ENCODE results near the gene CNKSR3. TPM values are rescaled to one million over a fixed set of nuclear protein-coding genes. Genes with fewer than 3 reads are reported as not detected.

The CNKSR3 gene
- total RNA-seq, 2 experiments from 2014 or later: not detected

DNA sequence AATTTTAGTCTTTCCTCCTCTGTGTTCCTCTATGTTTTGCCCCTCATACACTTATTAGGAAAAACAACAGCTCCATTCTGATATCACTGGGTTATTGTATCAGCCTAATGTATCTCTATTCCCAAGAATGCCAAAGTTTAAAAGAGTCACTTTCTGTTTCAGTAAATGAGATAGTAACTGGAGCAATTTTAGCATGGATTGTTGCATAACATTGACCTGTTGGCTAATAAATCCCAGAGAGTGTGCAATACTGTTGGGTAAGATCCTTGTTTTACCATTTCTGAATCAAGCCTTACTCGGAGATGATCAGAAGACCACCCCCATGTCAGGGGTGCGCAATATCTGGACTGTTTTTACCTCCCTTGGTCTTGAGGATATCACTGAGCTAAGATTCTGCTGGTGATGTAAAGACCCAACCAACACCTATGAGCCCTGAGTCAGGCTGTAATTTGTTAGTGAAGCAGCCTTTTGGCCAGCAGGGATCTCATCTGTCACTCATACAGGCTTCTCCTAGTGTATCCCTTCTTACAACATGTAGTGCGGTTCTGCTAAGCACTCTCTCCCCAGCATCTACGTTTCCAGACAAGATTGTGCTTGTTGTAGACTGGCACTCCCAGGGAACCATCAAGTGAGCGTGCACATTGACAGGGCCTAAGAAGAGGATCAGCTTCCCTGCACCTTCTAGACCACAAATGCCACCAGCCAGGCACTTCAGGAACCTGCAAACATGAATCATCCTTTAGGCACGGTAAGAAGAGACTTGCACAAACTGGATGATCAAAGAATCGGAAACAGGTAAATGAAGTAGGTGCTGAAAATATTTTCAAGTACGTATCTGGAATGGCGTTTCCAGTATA is 142.4 kb downstream of the CNKSR3 start:
- ChIA-PET CTCF (interaction anchor here (4.2 kb wide), 1 partner anchor 214 kb away, joined by 16 read pairs; no protein-coding TSS in a partner anchor), POLR2A (no interaction called here)
- Mint-ChIP-seq H3K4me1 (no peaks in the 10 kb centered on the region), H3K36me3 (ENCODE audit: low read depth) (no peaks in the 10 kb centered on the region), H3K27me3 (peaks cover 9% of the 10 kb centered on the region), H3K4me3 (no peak overlapping the region), H3K9me3 (no peaks in the 10 kb centered on the region), H3K27ac (no peak overlapping the region)
- DNase-seq: no peak

DNA sequence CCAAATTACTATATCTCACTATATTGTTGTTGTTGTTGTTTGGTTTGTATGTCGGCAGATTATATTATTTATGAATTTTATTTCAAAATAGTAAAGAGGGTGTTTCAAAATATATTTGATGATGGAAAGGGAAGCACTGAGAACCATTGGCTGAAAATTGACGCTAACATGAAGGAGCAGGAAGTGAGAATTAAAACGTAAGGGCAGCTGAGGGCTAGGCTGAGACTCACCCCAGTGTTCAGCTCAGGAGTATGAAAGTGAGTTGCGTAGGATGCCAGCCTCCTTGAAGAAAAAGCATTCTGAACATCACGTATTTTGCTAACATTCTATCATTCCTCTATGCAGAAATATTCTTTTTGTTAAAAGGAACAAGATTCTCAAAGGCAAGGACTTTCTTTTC is 143.1 kb downstream of the CNKSR3 start:
- Mint-ChIP-seq H3K4me1 (no peaks in the 10 kb centered on the region), H3K27me3 (peaks cover 10% of the 10 kb centered on the region), H3K27ac (no peak overlapping the region), H3K9me3 (no peaks in the 10 kb centered on the region), H3K36me3 (ENCODE audit: low read depth) (no peaks in the 10 kb centered on the region), H3K4me3 (no peak overlapping the region)
- CTCF ChIA-PET: no interaction called here
- no peak for DNase-seq
- POLR2A ChIA-PET: no interaction called here

DNA sequence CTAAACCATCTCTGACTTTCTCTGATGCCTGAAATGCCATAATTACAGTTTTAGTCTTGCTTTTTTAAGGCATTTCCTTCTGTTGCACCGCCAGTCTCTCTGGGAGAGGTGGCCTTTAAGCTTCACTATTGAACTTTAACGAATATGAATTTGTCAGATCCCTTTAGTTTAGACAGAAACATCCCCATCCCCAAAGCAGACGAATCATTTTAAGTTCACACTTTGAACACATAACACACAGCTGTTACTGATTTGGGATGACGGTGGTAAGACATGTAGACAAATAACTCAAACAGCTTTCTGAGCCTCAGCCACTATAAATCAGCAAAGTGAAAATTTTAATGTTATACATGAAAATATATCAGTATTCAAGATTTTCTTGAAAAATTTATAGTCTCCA is 146.7 kb downstream of the CNKSR3 start:
- no peaks in the 10 kb centered on the region for H3K36me3 Mint-ChIP-seq (ENCODE audit: low read depth)
- no peak overlapping the region for H3K27ac Mint-ChIP-seq
- no peaks in the 10 kb centered on the region for H3K4me1 Mint-ChIP-seq
- no peak overlapping the region for H3K4me3 Mint-ChIP-seq
- POLR2A ChIA-PET: no interaction called here
- CTCF ChIA-PET: no interaction called here
- no peaks in the 10 kb centered on the region for H3K9me3 Mint-ChIP-seq
- H3K27me3 Mint-ChIP-seq: peaks cover 18% of the 10 kb centered on the region
- no peak for DNase-seq

DNA sequence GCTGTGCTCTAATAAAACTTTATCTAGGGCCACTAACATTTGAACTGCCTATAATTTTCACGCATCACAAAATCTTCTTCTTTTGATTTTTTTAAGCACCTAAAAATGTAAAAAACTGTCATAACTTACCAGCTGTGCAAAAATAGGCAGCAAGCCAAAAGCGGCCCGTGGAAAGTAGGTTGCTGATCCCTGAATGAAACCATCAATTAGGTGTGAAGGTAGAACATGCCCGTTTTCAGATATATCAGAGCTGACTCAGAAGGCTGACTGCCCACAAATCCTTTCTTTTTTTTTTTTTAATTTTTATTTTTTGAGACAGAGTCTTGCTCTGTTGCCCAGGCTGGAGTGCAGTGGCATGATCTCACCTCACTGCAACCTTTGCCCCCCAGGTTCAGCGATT is 149.0 kb downstream of the CNKSR3 start:
- CTCF ChIA-PET: no interaction called here
- Mint-ChIP-seq H3K9me3 (no peaks in the 10 kb centered on the region), H3K27me3 (peaks cover 27% of the 10 kb centered on the region), H3K36me3 (ENCODE audit: low read depth) (no peaks in the 10 kb centered on the region), H3K4me3 (no peak overlapping the region), H3K27ac (no peak overlapping the region), H3K4me1 (no peaks in the 10 kb centered on the region)
- DNase-seq: no peak
- POLR2A ChIA-PET: no interaction called here

DNA sequence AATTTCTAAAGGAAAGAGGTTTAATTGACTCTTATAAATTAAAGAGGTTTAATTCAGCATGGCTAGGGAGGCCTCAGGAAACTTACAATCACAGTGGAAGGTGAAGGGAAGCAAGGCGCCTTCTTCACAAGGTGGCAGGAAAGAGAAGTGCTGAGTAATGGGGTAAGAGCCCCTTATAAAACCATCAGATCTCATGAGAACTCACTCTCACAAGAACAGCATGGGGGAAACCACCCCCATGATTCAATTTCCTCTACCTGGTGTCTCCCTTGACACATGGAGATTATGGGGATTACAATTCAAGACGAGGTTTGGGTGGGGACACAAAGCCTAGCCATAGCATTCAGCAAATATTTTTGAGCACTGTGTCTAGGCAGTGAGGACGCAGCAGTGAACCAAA is 150.0 kb downstream of the CNKSR3 start:
- POLR2A ChIA-PET: no interaction called here
- Mint-ChIP-seq H3K4me1 (peaks cover 1% of the 10 kb centered on the region), H3K27ac (no peak overlapping the region), H3K4me3 (no peak overlapping the region), H3K27me3 (peaks cover 28% of the 10 kb centered on the region), H3K9me3 (no peaks in the 10 kb centered on the region), H3K36me3 (ENCODE audit: low read depth) (no peaks in the 10 kb centered on the region)
- CTCF ChIA-PET: no interaction called here
- DNase-seq: no peak

DNA sequence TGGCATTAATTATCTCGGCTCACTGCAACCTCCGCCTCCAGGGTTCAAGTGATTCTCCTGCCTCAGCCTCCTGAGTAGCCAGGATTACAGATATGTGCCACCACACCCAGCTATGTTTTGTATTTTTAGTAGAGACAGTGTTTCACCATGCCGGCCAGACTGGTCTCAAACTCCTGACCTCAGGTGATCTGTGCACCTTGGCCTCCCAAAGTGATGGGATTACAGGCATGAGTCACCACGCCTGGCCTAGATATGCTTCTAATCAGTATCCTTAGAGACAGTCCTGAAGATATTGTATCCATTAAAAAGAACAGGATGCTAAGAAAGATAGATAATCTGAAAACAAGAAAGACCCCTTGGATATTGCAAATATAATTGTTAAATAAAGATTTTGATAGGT is 150.8 kb downstream of the CNKSR3 start:
- Mint-ChIP-seq H3K36me3 (ENCODE audit: low read depth) (no peaks in the 10 kb centered on the region), H3K9me3 (no peaks in the 10 kb centered on the region), H3K4me1 (peaks cover 7% of the 10 kb centered on the region), H3K27ac (no peak overlapping the region), H3K27me3 (peaks cover 33% of the 10 kb centered on the region), H3K4me3 (no peak overlapping the region)
- no peak for DNase-seq
- ChIA-PET CTCF (no interaction called here), POLR2A (no interaction called here)

DNA sequence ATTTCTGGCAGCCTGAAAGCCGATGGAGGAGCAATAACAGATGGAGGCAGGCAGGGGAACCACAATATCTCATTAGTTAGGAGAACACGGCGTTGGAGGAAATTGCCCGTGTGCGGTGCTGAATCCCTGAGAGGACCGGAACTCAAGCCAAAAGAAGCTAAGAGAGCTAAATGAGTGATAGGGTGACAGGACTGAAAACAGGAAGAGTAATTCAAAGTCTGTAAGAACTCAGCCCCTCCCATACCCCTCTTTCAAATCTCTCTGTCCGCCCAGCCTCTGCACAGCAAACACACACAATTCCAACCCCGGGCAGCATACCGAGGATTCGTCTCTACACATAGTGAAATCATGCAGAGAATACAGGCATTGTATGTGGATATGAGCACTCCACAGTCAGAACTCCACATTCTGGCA is 151.3 kb downstream of the CNKSR3 start:
- H3K4me1 Mint-ChIP-seq: peaks cover 12% of the 10 kb centered on the region
- H3K27ac Mint-ChIP-seq: no peak overlapping the region
- POLR2A ChIA-PET: no interaction called here
- CTCF ChIA-PET: no interaction called here
- no peak overlapping the region for H3K4me3 Mint-ChIP-seq
- no peaks in the 10 kb centered on the region for H3K36me3 Mint-ChIP-seq (ENCODE audit: low read depth)
- H3K27me3 Mint-ChIP-seq: peaks cover 38% of the 10 kb centered on the region
- peaks cover under 1% of the 10 kb centered on the region for H3K9me3 Mint-ChIP-seq
- no peak for DNase-seq

DNA sequence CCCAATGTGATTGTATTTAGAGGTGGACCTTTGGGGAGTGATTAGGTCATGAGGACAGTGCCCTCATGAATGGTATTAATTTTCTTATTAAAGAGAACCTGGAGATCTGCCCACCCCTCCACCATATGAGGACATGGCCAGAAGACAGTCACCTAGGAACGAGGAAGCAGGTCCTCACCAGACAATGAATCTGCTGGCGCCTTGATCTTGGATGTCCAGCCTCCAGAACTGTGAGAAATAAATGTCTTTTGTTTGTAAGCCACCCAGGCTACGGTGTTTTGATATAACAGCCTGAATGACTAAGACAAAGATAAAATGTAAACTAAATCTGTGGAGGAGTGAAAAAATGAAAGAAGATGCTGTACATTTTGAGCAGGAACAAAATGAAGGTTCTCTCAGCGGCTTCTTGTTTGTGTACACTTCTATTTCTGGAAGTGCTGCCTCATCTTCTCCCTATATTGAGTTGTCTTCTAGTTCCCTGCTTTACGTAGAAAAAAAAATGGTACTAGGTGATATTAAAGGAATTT is 152.4 kb downstream of the CNKSR3 start:
- H3K27ac Mint-ChIP-seq: no peak overlapping the region
- ChIA-PET CTCF (no interaction called here), POLR2A (no interaction called here)
- H3K27me3 Mint-ChIP-seq: peaks cover 35% of the 10 kb centered on the region
- DNase-seq: no peak
- peaks cover 2% of the 10 kb centered on the region for H3K9me3 Mint-ChIP-seq
- no peaks in the 10 kb centered on the region for H3K36me3 Mint-ChIP-seq (ENCODE audit: low read depth)
- H3K4me1 Mint-ChIP-seq: peaks cover 15% of the 10 kb centered on the region
- no peak overlapping the region for H3K4me3 Mint-ChIP-seq

DNA sequence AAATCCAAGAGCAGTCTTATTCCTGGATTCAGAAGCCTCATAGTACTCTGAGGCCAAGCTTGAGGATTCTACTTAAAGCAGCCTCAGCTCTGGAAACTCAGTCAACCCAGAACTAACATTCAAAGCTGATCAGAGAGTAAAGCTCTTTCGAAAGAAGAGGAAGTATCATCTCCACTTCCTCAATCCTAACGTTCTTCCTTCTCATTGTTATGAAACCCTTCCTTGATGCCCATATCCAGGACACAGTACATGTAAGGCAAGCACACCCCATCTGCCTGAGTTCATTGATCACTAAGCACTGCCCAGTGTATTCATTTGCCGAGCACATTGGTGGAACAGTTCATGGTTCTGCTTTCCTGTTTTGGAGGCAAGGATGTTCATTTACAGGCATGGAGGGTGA is 153.8 kb downstream of the CNKSR3 start, which contains the start of gene IPCEF1:
TSS of gene IPCEF1 (minus strand) at position 114 of the 400 bp plus-strand sequence. CDS start 90,856 bp downstream, outside the sequence.
- CTCF ChIA-PET: no interaction called here
- H3K9me3 Mint-ChIP-seq: peaks cover 2% of the 10 kb centered on the region
- DNase-seq: no peak
- H3K4me3 Mint-ChIP-seq: no peak within 1 kb of the TSS
- H3K36me3 Mint-ChIP-seq (ENCODE audit: low read depth): no peaks in the 10 kb centered on the region
- no peak within 1 kb of the TSS for H3K27ac Mint-ChIP-seq
- POLR2A ChIA-PET: no interaction called here
- H3K27me3 Mint-ChIP-seq: peaks cover 33% of the 10 kb centered on the region
- H3K4me1 Mint-ChIP-seq: peaks cover 18% of the 10 kb centered on the region

DNA sequence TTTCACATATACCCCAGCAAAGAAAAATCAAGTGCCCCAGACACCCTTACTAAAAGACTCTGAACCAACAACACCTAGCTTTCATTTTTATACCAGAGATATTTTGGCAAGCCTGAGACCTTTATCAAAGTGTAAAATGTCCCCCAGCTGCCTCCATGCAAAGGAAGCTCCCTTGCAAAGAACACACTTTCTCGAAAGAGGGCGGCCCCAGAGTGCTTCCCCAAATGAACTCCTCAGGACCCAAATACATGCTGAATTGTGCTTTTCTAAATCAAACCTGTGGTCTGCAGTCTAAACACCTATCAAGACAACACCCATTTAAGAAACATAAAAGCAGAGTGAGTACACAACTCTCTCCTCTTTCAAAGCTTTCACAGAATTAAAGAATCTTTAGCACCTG is 154.4 kb downstream of the CNKSR3 start:
- CTCF ChIA-PET: no interaction called here
- Mint-ChIP-seq H3K9me3 (peaks cover 2% of the 10 kb centered on the region), H3K27ac (no peak overlapping the region), H3K4me3 (no peak overlapping the region), H3K36me3 (ENCODE audit: low read depth) (no peaks in the 10 kb centered on the region), H3K27me3 (peaks cover 34% of the 10 kb centered on the region), H3K4me1 (peaks cover 18% of the 10 kb centered on the region)
- POLR2A ChIA-PET: no interaction called here
- no peak for DNase-seq

DNA sequence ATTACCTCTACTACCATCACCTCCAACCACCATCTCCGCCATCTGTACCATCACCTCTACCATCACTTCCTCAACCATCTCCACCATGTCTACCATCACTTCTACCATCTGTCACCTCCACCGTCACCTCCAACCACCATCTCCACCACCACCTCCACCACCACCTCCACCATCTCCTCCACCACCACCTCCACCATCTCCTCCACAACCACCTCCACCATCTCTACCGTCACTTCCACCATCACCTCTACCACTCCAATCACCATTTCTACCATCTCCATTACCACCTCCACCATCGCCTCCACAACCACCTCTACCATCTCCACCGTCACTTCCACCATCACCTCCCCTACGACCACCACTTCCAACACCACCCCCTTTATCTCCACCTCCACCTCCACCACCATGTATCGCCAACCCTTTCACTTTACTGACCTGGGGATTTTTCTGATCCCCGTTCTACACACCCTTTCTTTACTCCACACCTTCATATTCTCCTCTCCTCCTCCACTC is 156.2 kb downstream of the CNKSR3 start:
- Mint-ChIP-seq H3K4me1 (peaks cover 18% of the 10 kb centered on the region), H3K27me3 (peaks cover 36% of the 10 kb centered on the region), H3K9me3 (peaks cover 2% of the 10 kb centered on the region), H3K27ac (no peak overlapping the region), H3K4me3 (no peak overlapping the region), H3K36me3 (ENCODE audit: low read depth) (no peaks in the 10 kb centered on the region)
- DNase-seq: no peak
- CTCF ChIA-PET: no interaction called here
- POLR2A ChIA-PET: no interaction called here

DNA sequence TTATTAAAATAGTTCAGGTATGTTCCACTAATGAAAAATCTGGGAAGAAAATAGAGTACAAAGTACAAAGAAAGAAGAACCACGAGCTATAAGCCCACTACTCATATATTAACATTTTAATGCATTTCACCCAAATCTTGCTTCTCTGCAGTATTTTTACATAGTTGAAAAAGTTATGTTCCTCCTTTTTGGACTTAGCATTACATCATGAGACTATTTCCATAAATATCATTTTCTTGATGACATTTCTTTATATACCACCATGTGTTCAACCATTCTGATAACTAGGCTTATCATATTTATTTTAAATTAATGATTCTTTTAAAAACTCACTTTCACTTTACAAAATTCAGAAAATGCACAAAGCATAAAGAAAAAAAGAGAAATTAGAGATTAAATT is 156.9 kb downstream of the CNKSR3 start:
- Mint-ChIP-seq H3K4me1 (peaks cover 18% of the 10 kb centered on the region), H3K36me3 (ENCODE audit: low read depth) (no peaks in the 10 kb centered on the region), H3K27me3 (peaks cover 33% of the 10 kb centered on the region), H3K27ac (no peak overlapping the region), H3K4me3 (no peak overlapping the region), H3K9me3 (peaks cover 2% of the 10 kb centered on the region)
- ChIA-PET POLR2A (no interaction called here), CTCF (no interaction called here)
- no peak for DNase-seq

DNA sequence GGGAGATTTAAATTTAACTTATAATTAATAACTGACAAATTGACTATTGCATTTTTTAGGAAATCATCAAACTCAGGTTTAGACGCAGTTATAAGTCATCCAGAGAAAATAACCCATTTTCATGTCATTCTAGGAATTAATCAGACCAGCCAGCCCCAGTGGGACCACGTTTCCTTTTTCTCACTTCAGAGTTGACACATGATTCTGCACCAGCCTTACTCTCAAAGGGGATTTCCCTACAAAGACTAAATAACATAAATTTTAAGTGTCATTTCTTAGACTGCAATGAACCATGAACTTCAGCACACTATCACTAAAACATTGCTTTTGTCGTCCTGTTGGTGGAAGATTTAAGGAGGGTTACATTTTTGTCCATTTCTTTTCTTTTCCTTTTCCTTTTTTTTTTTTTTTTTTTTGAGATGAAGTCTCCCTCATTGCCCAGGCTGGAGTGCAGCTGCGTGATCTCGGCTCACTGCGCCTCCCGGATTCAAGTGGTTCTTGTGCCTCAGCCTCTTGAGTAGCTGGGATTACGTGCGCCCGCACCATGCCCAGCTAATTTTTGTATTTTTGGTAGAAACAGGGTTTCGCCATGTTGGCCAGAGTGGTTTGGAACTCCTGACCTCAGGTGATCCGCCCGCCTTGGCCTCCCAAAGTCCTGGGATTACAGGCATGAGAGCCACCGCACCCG is 157.4 kb downstream of the CNKSR3 start:
- peak; percentile 22 for DNase-seq
- POLR2A ChIA-PET: no interaction called here
- Mint-ChIP-seq H3K27me3 (peaks cover 33% of the 10 kb centered on the region), H3K4me3 (no peak overlapping the region), H3K9me3 (peaks cover 2% of the 10 kb centered on the region), H3K36me3 (ENCODE audit: low read depth) (no peaks in the 10 kb centered on the region), H3K4me1 (peaks cover 18% of the 10 kb centered on the region), H3K27ac (no peak overlapping the region)
- CTCF ChIA-PET: no interaction called here

Data from activated CD4-positive, alpha-beta memory T cell treated with anti-CD3 and anti-CD28 coated beads, Interleukin-2, amount 10 ng/mL, durations not matched to agents 7 days and 5 days (primary cell).